Activated CD4-positive, CD25-positive, alpha-beta regulatory T cell treated with anti-CD3 and anti-CD28 coated beads, Interleukin-2, amount 50 U/mL, for 72 hours (primary cell): ENCODE measurements around the gene PYHIN1.

Source experiments
- DNase-seq: peaks from one replicate; pipeline ENCODE4 v3.0.0; 2021

The PYHIN1 gene

DNA sequence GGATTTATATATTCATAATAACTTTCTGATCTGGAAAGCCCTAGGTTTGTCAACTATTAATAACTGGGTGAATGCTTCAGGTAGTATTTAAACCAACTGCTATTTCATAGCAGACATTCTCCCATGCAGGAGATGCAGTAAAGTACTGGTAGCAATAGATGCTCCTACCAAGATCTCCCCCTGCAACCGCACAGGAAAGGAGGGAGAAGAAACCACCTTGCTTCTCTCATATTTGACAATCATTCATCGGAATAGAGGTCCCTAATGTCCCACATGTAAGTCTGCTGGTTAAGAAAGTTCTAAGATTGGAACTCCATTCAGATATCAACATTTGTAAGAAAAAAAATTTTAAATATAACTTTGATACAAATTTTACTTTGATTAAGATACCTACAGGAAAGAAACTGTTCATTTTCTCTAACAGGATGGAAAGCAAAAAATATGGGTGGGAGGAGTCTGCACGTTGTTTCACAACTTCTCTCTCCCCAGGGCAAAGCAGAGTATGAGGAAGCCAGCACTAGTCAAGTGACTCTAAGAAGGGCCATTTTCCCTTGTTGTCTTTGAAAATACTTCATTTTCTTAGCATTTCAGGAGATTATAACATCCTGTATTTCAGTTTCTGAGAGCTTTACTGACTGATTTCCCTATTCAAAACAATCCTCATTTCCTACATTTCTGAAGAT, at the start of gene PYHIN1:
PYHIN1 (plus strand) TSS at position 498 of the 683 bp plus-strand sequence. CDS start 5,359 bp downstream, outside the sequence.
- DNase-seq = no peak

DNA sequence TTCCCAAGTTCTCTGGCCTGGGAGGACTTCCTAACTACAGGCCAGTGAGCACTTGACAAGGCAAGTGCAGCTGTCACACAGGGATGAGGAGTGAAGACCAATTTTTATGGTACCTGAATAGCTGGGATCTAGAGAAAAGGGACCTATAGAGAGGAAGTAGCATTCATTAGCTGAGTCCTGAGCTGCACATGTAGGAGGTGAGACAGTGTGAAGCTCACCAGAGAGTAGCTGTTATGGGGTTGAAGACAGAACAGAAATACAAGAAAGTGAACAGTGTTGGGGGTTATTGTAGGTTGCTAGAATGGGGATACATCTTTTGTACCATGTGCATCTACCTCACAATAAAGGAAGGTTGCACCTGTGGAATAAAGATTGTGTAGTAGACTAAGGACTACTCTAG, 37.7 kb upstream of the PYHIN1 start:
- no peak for DNase-seq

DNA sequence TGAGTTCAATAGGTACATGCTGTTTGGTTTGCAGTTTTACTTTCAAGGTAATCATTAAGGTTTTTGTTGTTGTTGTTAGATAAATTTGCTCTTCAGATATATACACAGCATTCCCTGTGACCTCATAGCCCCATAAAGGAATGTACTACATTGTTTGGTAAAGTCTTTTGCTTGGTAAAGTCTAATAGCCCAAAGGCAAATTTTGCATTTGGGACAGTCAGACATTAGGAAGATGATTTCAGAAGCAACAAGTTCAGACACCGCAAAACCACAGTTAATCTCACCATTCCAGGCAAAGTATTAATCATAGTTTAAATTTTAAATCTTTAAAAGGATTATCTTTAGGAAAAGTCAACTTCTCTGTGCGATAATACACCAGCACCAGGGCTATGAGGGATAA, 32.6 kb upstream of the PYHIN1 start:
- DNase-seq = no peak

DNA sequence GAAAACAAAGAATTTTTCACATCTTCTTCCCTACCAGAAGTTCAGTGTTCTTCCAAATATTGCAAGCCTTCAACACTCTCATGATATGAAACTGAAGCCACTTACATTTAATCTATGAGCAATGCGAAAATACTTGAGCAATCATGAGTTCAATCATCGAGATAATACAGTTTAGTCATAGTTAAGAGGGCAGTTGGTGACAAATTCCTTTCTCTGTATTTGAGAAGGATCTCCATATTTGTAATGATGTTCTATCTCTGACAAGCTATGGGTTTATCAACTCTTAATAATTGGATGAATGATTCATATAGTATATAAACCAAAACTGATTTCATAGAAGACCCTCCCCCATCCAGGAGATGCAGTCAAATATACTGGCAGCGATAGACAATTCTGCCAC, 29.7 kb upstream of the PYHIN1 start:
- no peak for DNase-seq

DNA sequence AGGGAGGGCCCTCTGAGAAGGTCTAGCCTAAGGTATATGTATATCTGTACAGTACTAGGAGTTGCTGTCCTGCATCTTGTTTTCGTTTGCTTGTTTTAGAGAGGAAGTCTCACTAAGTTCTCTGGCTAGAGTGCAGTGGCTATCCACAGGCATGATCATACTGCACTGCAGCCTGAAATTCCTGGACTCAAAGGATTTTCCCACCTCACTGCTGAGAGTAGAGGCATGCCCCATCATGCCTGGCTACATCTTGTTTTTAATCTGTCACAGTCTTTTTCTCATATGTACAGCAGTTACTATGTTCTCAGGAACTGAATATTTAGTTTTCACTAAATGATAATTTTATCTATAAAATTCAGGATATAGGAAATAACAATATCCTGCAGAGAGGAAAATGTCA, 15.3 kb upstream of the PYHIN1 start:
- DNase-seq = no peak

DNA sequence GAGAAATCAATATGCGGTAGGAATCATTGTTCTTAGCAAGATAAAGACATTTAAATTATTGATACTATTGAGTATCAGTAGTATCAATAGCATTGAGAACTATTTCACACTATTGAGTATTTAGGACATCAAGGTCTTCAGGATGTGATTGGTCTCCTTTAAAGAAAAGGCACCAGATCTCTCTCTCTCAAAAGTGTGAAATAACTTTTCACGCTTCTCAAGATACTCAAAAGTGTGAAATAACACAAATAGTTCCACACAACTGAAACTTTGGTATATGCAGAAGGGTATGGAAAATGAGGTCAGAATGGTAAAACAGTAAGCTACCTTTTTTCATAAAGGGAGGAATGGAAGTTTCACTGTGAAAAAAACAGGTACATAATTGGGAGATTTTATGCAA, 6.7 kb upstream of the PYHIN1 start:
- DNase-seq = no peak

DNA sequence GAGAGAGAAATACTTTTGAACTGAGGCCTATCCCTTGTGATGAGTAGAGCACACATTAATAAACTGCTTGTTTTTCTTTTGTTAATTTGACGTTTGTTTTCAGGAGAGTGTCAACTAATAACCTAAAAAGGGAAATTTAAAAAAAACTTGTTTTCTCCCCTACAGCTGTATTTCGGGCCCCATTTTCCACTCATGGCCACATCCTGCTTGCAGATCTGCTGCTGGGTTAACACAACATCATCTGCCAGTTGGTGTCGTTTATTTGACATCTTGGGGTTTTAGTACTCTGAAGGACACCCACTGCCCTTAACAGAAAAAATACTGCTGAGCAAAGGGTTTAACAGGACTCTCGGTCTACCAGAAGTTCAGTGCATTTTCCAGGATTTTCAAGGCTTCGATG, 848 bp upstream of the PYHIN1 start:
- no peak for DNase-seq

DNA sequence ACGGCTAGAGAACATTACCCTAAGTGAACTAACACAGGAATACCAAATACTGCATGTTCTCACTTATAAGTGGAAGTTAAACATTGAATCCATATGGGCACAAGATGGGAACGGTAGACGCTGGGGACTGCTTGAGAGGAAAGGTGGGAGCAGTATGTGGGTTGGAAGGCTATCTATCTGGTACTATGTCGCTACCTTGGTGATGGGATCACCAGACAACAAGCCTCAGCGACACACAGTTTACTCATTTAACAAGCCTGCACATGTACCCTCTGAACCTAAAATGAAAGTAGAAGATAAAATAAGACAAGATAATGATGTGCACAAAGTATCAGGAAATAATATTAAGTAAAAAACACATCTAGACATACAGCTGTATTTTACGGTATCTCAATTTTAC, 819 bp downstream of the PYHIN1 start:
- no peak for DNase-seq

DNA sequence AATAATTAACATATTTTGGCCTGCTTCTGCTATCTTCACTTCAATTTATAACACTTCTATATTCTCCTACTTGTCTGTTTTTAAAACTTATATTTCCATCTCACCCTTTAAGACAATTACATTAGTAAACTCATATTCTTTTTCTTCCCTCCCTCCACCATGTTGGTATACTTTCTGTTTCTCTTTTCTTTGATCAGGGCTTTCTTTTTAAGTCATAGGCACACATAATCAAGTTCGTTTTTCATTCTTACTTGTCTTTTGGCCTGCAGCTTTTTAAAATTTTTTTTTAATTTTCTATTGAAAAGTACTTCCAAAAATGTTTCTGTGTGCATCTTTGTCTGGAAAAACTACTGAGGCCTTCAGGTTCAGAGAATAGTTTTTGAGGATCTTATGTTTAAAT, 2.3 kb downstream of the PYHIN1 start:
- no peak for DNase-seq

DNA sequence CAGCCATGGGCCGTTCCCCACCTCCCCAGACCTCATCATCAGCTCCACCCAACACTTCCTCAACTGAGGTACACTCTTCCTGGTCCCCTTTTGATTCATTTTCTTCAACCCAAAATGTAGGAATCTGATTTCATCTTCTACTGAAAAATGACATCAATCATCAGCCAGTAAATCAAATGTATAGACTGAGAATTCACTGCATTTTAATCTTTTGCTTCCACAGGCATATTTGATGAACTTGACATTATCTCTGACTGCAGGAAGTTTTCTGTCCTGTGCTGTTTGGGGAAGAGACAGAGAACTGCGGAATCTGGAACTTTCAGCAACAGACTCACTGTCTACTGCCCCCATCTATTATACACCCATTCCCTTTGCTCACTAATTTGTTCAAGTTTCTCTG, 7.8 kb downstream of the PYHIN1 start:
- DNase-seq = no peak

DNA sequence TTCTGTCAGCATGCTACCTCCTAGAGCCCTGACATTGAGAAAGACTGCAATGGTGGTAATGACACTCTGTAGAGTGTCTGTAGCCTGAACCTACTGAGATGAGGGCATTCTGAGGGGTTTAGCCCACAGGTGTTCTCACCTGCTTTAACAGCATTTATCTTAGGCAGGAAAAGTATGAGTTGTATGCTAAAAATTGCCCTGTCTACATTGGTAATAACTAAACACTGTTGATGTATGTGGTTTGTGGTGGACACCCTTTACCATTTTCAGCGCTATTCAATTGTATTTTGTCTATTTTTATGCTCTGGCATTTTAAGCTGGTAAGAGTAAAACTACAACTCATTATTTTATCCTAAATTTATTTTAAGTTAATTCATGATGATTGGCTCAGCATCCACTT, 10.0 kb downstream of the PYHIN1 start:
- DNase-seq = no peak

DNA sequence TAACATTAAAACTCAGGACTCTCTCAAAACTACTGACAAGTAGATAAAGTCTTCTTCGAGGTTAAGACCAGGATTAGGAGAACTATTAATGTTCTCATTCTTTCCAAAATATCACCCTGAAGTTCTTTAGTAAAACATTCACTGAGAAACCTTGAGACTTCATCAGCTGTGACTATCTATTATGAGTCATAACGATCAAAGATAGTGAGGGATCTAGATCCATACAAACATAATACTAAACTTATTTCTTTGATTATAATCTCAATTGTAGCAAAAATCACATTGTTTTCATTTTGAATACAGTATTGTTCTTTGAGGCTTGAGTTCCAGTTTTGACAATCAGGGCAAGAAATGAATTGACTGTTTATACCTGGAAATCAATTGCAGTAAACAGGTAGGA, 11.1 kb downstream of the PYHIN1 start:
- no peak for DNase-seq

DNA sequence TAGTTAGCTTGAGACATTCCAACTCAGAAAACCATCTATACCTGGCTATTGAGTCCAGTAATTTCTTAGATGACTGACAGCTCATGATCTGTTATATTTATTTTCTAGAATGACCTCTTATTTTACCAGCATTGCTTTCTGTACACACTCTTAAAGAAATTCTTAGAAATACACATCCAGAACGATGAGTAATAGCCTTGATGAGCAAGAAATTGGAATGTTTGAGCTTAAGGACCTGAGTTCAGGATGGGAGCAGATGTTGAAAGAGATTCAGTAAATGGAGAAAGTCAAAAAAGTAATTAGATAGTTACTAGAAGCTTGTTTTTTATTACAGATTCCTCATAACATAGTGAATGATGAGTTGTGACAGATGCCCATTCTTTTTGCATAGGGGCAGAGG, 11.7 kb downstream of the PYHIN1 start:
- no peak for DNase-seq

DNA sequence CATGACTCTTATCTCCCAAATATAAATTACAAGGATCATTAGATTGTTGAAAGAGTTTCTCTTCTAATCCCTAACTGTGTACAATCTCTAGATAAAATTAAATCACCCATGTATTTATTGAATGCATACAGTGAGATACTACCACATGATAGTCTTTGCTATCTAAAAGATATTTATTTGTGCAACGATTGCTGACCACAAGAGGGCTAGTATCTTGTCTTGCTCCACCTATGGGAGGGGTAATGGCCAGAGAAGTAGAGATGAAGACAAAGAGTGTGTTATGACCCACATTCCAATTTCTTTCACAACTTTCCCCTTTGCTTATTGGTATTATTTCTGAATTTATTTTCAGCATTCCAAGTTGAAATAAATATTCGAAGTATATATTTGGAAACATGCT, 13.7 kb downstream of the PYHIN1 start:
- no peak for DNase-seq

DNA sequence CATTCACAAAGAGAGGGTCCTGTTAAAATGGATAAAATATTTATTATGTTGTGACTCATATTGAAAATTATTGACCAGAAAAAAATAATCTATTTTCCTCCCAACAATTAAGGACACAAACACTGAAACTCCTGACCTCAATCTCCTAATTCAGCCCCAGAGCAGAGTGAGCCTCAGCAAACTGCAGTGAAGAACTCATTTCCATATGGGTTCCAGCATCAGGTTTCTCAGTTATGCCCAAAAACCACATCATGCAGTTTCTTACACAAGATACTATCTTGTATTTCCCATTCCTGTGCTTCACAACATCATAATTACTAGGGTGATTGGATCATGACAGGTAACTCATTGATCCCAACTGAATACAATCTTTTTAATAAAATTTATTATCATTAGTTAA, 15.4 kb downstream of the PYHIN1 start:
- no peak for DNase-seq

DNA sequence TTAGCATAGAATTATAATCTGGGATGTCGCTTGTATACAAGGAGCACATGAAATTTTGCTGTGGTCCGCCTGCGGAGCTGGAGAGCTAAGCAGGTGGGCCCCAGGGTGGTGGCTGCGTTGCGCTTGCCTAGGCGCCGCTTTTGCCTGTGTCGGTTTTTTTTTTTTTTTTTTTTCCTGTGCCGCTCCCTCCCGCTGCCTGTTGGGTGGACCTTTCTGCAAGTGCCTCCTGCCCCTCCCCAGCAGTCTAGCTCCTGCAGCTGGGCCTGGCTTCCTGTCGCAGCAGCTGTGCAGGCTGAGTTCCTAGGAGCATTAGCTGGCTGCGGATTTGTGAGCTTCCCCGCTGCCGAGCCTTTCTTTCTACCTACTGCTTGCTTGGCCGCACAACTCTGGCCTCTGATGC, 20.6 kb downstream of the PYHIN1 start:
- no peak for DNase-seq

DNA sequence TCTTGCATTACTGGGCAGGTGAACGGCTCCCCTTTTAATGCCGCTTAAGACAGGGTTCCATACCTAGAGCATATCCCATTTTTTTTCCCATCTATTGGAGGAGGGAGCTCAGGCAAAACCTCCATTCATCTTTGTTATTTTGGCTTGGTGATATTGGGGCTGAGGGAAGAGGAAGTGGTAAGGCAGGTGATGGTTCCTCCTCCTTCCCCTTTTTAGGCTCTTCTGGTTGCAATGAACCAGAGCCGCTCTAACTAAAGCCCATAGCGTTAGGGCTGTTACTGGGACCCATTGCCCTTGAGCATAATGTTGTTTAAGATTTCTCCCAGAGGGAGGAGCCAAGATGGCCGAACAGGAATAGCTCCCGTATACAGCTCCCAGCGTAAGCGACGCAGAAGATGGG, 21.1 kb downstream of the PYHIN1 start:
- DNase-seq = no peak

DNA sequence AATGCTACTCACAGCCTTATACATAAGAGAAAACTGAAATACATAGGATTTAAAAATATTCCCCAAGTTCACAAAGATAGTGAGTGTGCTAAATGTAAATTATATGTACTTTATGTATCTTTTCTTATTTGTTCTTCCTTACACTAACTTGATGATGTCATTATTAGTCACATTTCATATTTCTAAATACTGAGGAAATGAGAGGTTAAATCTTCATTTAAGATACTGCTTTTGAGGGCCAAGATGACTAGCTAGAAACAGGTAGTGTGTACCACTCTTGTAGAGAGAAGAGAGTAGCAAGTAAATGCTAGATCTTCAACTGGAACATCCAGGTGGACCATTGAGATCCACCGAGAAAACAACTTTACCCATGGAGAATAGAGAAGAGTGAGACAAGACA, 29.8 kb downstream of the PYHIN1 start:
- DNase-seq = no peak

DNA sequence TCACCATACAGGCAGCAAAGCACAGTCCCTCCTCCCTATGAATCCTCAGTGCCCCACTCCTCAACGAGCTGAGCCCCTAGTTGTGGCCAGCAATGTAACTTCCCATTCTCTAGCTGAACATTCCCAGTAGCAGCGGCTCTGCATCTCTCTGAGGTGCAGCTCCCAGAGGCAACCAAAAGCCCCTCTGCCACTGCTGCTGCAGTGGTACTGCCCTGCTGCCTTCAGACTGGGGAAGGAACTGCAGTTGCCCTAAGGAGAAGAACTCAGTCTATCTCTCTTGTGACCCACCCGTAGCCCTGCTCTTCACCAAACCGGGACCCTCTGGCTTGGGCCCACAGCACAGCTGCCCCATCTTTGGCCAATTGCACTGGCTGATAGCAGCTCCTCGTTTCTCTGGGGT, 31.6 kb downstream of the PYHIN1 start:
- DNase-seq = no peak

DNA sequence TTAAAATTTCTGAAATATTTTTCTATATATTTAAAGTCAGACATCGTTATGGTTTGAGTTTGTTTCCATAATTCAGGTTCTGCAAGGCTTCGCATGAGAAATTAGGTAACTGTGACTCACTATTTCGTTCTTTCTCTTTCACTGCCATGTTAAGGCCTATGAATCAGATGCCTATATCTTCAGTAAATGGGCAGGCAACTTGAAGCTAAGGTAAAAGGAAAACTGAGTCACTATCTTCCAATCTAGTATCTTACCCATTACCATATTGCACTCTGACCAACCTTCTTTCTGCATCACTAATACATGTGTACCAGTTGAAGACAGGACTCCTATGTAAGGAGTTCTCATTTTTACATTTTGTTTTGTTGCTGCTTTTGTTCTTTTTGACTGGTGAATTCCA, 37.8 kb downstream of the PYHIN1 start:
- DNase-seq = no peak

DNA sequence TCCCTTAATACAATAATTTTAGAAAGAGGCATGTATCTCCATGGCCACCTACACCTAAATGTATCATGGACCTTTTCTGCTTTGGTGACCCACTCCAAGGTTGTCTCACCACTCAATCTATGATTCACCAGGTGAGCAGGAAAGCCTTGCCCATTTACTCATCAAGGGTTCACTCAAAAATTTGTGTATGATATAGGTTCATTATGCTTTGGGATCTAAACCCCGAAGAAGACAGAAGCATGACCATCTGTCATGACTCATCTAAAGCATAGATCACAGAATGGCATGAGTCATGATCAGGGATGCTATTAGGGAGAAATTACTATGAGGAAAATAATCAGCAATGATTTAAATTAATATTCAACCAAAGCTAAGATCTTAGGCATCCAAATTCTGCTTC, 38.5 kb downstream of the PYHIN1 start:
- no peak for DNase-seq

DNA sequence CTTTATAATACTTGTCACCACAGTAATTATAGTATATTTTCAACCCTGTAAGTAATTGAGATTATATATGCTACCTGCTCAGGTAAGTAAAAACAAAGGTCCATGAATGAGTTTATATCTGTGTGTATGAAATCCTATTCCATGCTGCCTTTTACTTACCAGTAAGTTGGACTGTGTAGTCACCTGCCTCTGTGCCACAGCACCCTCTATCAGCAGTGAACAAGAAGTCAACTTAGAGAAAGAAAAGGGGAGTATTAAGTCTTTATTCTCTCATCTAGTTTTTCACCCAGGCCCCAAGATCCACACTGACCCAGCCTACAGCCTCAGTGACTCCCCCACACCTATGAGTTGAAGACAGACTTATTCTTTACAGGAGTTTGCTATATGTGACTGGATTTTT, 41.5 kb downstream of the PYHIN1 start:
- DNase-seq = no peak

DNA sequence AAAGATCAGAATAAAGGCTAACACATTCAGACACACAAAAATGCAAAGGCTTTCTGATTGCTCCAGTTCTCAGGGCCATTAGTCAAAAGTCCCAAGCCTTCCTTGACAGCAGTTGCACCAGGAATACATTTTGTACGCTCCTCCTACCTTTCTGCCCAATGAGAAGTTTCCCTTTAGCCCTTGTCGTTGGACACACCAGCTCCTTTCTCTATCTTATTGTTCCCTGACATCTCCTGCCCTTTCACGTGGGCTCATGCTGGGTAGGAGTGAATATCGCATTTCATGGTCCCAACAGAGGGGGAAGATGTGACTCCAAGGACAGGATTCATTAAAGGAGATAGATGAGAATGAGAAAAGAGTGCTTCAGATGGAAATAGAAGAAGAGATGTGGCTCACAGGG, 44.9 kb downstream of the PYHIN1 start:
- no peak for DNase-seq

DNA sequence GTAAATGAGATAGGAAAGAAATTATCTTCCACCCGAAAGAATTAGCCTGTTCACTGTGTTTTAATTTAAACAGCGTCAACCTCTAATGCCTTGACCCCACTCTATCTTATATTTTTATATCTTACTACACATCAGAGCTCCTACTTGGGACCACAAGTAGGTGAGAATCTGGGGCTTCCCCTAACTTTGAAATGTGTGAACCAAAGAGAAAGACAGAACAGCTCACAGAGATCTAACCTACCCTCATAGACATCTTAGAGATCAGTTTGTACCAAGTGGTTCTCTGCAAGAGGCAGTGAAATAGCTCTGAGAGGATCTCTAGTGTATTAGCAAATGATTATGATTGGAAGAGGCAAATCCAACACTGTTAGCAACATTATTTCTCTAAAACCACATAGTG, 47.4 kb downstream of the PYHIN1 start:
- DNase-seq = no peak

DNA sequence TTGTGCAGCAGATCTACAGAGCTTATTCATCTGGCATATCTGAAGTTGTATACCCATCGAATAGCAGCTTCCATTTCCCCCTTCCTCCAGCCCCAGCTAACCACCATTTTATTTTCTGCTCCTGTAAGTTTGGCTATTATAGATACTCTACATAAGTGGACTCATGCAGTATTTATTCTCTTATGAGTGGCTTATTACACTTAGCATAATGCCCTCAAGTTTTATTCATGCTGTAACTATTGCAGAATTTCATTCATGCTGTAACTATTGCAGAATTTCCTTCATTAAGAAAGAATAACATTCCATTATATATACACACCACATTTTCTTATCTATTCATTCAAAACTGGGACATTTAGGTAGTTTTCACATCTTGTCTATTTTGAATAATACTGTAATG, 47.9 kb downstream of the PYHIN1 start:
- no peak for DNase-seq

DNA sequence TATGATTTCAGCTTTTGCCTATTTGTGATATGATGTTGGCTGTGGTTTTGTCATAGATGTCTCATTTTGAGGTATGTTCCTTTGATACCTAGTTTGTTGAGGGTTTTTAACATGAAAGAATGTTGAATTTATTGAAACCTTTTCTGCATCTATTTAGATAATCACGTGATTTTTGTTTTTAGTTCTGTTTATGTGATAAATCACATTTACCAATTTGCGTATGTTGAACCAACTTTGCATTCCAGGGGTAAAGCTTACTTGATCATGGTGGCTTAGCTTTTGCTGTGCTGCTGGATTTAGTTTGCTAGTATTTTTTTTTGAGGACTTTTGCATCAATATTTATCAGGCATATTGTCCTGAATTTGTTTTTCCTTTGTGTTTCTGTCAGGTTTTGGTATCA, 51.9 kb downstream of the PYHIN1 start:
- DNase-seq = no peak
